ENCODE measurements around the gene FILIP1.

The FILIP1 gene

DNA sequence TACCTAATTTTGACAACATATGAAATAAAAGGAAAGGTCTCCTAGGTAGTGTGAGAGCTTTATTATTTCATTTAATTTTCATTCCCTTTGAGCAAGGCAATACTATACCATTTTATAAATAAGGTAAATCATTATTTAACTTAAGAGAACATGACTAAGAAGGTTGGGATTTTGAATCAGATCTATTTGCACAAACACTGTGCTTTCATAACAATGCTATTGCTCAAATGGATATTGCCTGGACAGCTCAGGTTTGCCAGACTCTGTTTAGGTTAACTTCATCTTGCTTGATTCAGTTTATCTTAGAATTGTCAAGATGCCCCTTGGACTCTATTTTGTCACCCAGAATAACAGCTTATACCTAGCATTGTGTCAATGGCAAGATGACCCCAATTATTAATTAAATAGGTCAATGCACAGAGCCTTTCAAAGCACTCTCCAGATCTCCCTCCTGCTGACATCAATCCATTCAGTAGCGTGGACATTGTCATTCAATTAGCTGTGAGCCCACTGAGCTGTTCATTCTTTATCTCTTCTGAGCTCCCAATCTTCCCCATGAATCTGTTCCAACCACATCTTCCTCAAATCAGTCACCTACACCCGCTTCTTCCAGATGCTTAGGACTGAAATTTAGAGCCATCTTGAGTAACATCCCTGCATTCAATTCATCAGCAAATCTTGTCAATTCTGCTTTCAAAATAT is 166.9 kb downstream of the FILIP1 start:
- DNase-seq, result no peak

- DNase-seq, result no peak
These were observed 174.7 kb downstream of the FILIP1 start for GRCh38 chr6:75318900-75319299.

- no peak for DNase-seq
These were observed 175.9 kb downstream of the FILIP1 start for GRCh38 chr6:75317503-75318206.

DNA sequence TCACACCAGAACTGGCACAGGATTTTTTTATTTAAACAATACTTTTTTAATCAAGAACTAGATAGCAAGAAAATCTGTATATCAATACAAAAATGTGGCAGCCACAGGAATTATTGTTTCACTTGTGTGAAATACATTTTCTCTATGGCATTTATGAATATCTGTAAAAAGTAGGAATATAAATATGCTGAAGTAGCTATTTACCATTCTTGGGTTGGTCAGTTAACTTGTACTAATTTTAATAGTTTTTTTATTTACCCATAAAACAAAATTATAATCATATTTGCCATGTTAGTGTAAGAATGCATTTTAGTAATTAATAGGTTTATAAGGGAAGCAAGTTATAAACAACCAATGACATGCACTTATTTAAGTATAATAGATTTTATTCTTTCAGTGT is 177.6 kb downstream of the FILIP1 start:
- DNase-seq, result no peak

- DNase-seq, result no peak
These were observed 185.2 kb downstream of the FILIP1 start for GRCh38 chr6:75308250-75308988.

DNA sequence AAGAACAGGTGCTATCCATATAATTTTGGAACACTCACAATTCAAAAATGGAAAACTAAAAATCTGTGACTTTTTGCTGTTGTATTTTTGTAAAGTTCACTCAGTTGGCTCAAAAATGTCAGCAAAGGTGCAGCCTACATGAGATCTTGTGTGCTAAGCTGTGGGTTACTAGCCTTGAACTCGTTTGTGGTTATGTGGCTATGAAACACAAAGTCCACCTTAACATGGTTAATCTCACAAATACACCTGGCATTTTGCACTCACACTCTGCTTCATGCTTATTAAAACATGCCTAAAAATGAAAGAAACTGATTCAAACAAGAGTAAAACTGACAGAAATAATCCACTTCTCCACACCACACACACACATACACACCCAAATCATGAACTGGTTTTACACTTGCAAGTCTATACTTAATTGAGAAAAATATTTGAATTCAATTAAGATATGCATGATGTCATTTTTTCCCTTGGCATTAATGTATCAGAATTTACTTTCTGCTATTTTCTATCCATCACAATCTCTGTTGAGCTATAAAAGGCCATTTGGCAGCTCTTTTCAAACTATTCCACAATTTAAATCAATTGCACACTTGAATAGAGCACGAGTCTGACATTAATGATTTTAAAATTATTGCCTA is 186.1 kb downstream of the FILIP1 start:
- DNase-seq, result no peak

- no peak for DNase-seq
These were observed 187.5 kb downstream of the FILIP1 start for GRCh38 chr6:75306064-75306463.

GRCh38 chr6:75305573-75305972 is 188.0 kb downstream of the FILIP1 start:
- no peak for DNase-seq

- DNase-seq, result no peak
These were observed 191.3 kb downstream of the FILIP1 start for GRCh38 chr6:75302280-75302679.

DNA sequence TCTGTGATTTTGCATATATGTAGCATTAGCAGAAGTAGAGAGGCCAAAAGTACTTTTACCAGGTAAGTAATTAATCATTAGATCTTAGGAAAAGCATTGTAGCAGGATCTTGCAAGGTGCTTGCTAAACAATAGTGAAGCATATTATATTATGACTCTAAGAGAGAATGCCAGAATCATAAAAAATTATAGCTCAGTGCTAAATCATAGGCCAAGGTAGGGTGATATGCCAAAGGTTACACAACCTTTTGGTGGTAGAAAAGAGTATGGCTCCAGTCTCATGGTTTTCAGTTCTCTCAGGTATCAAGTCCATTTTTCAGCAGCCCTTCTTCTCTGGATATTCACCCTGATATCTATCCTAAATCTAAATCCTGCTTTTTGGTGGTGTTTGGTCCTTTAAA is 192.1 kb downstream of the FILIP1 start:
- DNase-seq, result no peak

- DNase-seq, result no peak
These were observed 192.5 kb downstream of the FILIP1 start for GRCh38 chr6:75301088-75301487.

GRCh38 chr6:75300531-75300855 is 193.1 kb downstream of the FILIP1 start:
- DNase-seq, result no peak

DNA sequence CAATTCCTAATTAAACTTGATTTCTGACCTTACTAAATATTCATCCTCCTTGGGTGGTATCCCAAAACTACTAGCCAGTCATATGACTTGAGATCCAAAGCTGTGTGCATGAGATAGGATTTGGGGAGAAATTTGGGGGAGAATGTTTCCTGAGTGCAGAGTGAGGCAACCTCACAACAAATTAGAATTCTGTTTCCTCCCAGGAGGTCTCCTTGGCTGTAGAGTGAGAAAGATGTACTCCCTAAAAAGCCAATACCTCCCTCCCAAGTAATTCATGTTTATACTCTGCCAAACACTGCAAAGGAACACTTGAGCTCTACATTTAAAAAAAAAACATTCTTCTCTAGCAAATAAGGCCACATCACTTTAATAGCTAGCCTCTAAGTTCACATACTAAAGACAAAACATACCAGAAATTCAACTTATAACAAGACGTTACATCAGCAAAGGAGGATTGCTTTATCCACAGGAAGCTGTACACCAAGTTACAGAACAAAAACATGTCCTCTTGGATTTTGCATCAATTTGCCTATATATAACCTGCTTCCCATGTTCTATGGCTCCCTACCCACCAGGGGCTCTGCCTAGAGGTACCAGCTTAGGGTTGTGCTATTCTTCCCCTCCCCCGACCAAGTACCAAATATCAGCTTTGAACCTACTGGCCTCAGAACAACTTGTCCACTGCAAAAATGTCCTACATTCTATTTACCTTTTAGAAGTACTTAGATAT is 193.6 kb downstream of the FILIP1 start:
- no peak for DNase-seq

DNA sequence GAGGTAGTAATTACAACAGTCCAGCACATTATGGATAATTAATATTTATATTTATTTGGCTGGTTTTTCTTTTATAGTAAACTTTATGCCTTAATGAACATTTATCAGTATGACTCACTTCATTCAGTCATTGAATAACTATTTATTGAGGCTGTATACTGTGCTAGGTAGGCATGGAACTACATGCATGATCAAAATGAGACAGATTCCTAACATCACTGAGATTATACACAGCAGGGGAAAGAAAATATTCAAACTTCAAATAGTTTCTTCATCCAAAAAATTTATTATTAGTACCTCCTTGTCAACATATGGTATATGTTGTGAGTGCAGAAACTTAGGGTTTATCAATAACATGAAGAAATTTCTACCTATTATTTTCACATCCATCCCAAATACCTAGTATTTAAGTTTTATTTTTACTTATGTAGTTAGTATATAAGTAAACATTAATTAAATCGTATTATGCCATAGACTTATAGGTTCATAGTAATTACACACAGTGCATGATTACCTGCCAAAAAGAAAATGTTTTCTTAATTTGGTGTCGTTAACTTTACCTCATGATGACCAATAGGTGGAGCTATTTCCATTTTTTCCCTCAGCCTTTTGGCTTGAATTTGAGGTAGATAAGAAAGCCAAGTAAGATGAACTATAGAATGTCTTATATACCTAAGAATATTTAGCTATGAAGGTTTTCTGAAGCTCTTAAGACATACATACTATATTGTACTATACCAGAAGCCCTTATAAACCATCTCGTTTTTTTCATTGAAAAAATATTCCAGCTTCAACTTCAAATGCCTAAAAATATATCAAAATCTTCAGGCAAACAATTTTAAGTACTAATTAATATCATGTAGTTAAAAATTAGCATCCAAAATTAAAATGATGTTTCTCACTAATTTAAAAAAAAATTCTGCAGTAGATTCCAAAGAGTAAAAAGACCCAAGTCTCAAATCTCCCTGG is 196.5 kb downstream of the FILIP1 start:
- no peak for DNase-seq

GRCh38 chr6:75292555-75292954 is 201.0 kb downstream of the FILIP1 start:
- DNase-seq, result no peak

DNA sequence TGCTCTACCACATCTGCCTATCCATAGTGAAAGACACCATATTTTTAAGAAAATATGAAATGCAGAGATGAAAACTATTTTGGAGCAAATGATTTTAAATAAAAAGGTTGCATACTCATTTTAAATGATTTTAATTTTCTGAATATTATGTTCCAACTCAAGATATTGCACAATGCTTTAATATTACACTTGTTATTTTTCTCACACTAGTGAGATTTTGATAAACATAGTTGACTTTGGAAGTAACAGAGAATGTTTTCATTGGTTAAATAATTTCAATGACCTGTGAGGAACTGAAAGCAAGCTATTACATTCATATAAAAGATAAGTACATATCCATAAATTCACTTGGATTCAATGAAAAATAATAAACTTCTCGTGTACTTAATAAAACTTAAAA is 201.9 kb downstream of the FILIP1 start:
- DNase-seq, result no peak

GRCh38 chr6:75291331-75291730 is 202.3 kb downstream of the FILIP1 start:
- no peak for DNase-seq

DNA sequence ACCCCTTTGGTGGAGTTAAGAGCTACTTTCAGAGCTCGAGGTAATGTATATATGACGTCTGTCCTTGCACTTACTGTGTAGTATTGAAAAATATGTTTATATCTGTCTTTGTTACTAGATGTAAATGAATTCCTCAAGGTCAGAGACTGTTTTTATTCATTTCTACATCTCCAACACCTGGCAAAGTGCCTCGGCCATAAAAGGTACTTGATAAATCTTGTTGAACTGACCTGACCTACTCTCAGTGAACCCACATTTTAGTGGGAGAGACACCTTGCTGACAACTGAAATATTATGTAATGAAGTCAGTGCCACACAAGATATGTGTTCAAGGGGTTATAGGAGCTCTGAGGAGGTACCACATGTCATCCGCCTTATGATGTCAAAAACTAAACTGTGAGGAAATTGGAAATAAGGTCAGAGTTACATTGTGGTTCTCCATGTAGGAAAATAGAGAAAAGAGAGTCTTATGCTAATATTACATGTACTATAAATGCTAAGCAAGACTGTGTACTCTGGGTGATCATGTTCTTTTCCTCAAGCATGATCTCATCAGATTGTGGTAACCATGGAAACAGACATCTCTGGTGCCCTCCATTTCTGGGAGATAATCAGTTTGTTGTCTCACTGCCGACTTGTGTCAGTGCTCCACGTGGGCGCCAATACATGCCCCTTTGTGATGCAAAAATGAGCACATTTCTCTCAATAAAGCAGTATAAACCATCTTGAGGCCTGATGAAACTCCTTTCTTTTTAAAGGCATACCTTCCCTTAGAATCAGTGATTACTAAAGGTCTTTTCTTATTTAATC is 203.3 kb downstream of the FILIP1 start:
- DNase-seq, result no peak

GRCh38 chr6:75288023-75288422 is 205.6 kb downstream of the FILIP1 start:
- DNase-seq, result no peak

DNA sequence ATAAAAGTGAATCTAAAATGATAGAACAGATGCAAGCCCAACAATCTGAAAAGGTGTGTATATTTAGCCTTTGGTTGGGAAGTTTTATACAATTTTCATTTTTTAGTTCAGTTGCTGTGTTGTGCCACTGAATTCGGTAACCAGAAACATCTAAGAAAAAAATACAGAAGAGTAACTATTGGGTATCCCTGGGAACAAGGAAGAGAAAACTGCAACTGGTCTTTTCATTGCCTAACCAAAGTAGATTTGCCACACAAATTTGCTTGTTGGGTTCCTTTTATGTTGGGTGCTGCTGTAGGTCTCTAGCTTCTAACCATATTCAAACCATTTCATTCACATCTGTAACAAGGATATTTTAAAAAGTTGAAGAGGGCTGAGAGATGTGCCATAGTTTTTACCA is 206.2 kb downstream of the FILIP1 start:
- no peak for DNase-seq

- no peak for DNase-seq
These were observed 206.6 kb downstream of the FILIP1 start for GRCh38 chr6:75286955-75287354.
